Liver (tissue), 9 donors: ENCODE measurements around the gene ERC2. TPM values are rescaled to one million over a fixed set of nuclear protein-coding genes. Genes with fewer than 3 reads are reported as not detected.

Experiments
- DNase-seq: peaks from one replicate; pipeline ENCODE4 v3.0.0-alpha.2; 2017; ENCODE audit warnings: low spot score
- H3K27ac ChIP-seq, 2 donors: one replicate each; pipeline ENCODE4 v1.7.0; 2013; ENCODE audit warnings: inconsistent platforms in 2 of 2, low read length in 2 of 2, control low read depth in 1 of 2, low read depth in 1 of 2, mild to moderate bottlenecking in 1 of 2
- H3K27me3 ChIP-seq, 4 donors: one replicate each; pipeline versions ENCODE4 v1.6.1 to v1.7.0; 2013; ENCODE audit warnings: low read length in 3 of 4, inconsistent platforms in 1 of 4, mild to moderate bottlenecking in 1 of 4, moderate library complexity in 1 of 4; ENCODE audit not compliant: control insufficient read depth in 4 of 4, insufficient read depth in 4 of 4
- H3K36me3 ChIP-seq, 4 donors: one replicate each; pipeline versions ENCODE4 v1.6.1 to v1.7.0; 2013; ENCODE audit warnings: low read length in 3 of 4, mild to moderate bottlenecking in 3 of 4, low read depth in 1 of 4, moderate library complexity in 1 of 4; ENCODE audit not compliant: control insufficient read depth in 4 of 4, insufficient read depth in 3 of 4
- H3K4me1 ChIP-seq, 4 donors: one replicate each; pipeline versions ENCODE4 v1.6.1 to v1.7.0; 2013; ENCODE audit warnings: low read length in 3 of 4, mild to moderate bottlenecking in 3 of 4, moderate library complexity in 1 of 4; ENCODE audit not compliant: control insufficient read depth in 4 of 4, insufficient read depth in 4 of 4
- H3K4me3 ChIP-seq, 3 donors: one replicate each; pipeline versions ENCODE4 v1.6.1 to v1.7.0; 2013; ENCODE audit warnings: low read length in 3 of 3, control low read depth in 1 of 3, low read depth in 1 of 3, mild to moderate bottlenecking in 1 of 3
- H3K9ac ChIP-seq, 2 donors: one replicate each; pipeline ENCODE4 v1.7.0; 2013; ENCODE audit warnings: low read length in 2 of 2, mild to moderate bottlenecking in 2 of 2, moderate library complexity in 2 of 2, control low read depth in 1 of 2, low read depth in 1 of 2
- H3K9me3 ChIP-seq, 4 donors: one replicate each; pipeline versions ENCODE4 v1.6.1 to v1.7.0; 2013; ENCODE audit warnings: low read length in 3 of 4; ENCODE audit not compliant: control insufficient read depth in 4 of 4
- EGR1 ChIP-seq, 2 donors: IDR thresholded peaks; 2 replicates each; pipeline ENCODE4 v1.6.1; 2016 to 2018; ENCODE audit warnings: antibody characterized with exemption in 2 of 2, low read depth in 2 of 2
- FOXA2 ChIP-seq: IDR thresholded peaks from 2 replicates; pipeline ENCODE4 v1.6.1; 2016; ENCODE audit warnings: antibody characterized with exemption
- HNF4A ChIP-seq, 2 donors: conservative IDR thresholded peaks; 2 replicates each; pipeline ENCODE4 v1.6.1; 2016; ENCODE audit warnings: antibody characterized with exemption in 2 of 2, mild to moderate bottlenecking in 2 of 2
- HNF4G ChIP-seq: IDR thresholded peaks from 2 replicates; pipeline ENCODE4 v1.6.1; 2016; ENCODE audit warnings: antibody characterized with exemption
- NR2F2 ChIP-seq: IDR thresholded peaks from 2 replicates; pipeline ENCODE4 v1.6.1; 2016; ENCODE audit warnings: antibody characterized with exemption
- RAD21 ChIP-seq, 2 donors: IDR thresholded peaks; 2 replicates each; pipeline ENCODE4 v1.6.1; 2016; ENCODE audit warnings: antibody characterized with exemption in 2 of 2, mild to moderate bottlenecking in 2 of 2
- SP1 ChIP-seq: IDR thresholded peaks from 2 replicates; pipeline ENCODE4 v1.6.1; 2018; ENCODE audit warnings: antibody characterized with exemption, mild to moderate bottlenecking
- TAF1 ChIP-seq: conservative IDR thresholded peaks from 2 replicates; pipeline ENCODE4 v1.6.1; 2016; ENCODE audit warnings: antibody characterized with exemption, mild to moderate bottlenecking
- YY1 ChIP-seq: IDR thresholded peaks from 2 replicates; pipeline ENCODE4 v1.6.1; 2016; ENCODE audit warnings: antibody characterized with exemption, mild to moderate bottlenecking
- WGBS: extraction: QIAGEN DNeasy Blood & Tissue Kit; methylation state at CpG from one replicate; pipeline ENCODE4 v1.1.7; 2013; 5-methylcytosine and 5-hydroxymethylcytosine counted together
- polyA plus RNA-seq, 2 donors: library from polyadenylated mRNA; stranded (reverse) in 1 of 2; unstranded in 1 of 2; fragments of 200-250 nt in 1 of 2; fragments of >200 nt in 1 of 2; fragmentation: Nextera tagmentation in 1 of 2; extraction: Ambion mirVana in 1 of 2; gene quantifications; one replicate each; pipeline versions ENCODE4 v1.2.1 to v1.2.3, GENCODE V29; 2013 to 2015
- total RNA-seq, 2 donors: library from RNA; depleted of rRNA; stranded (reverse); fragments of >200 nt; gene quantifications; one replicate each; pipeline ENCODE4 v1.2.3, GENCODE V29; 2014
- TF ChIP-seq, protein P1 (sequence below): IDR thresholded peaks from 2 replicates; pipeline ENCODE4 v1.6.1; 2016; ENCODE audit warnings: antibody characterized with exemption
- TF ChIP-seq, protein P2 (sequence below): IDR thresholded peaks from 2 replicates; pipeline ENCODE4 v1.6.1; 2016; ENCODE audit warnings: antibody characterized with exemption
- TF ChIP-seq, protein P3 (sequence below): fragments of 150-350 bp; IDR thresholded peaks from 2 replicates; pipeline ENCODE4 v1.5.1; 2017; ENCODE audit warnings: improper control_type of control experiment, low read depth, low read length; ENCODE audit not compliant: missing input control
- TF ChIP-seq, protein P4 (sequence below): IDR thresholded peaks from 2 replicates; pipeline ENCODE4 v1.6.1; 2016; ENCODE audit warnings: antibody characterized with exemption
- TF ChIP-seq, protein P5 (sequence below): IDR thresholded peaks from 2 replicates; pipeline ENCODE4 v1.6.1; 2016; ENCODE audit warnings: antibody characterized with exemption, mild to moderate bottlenecking
- donor health status: healthy.
- donor health status: healthy.
- donor health status: healthy.
- donor health status: healthy.
- donor health status: healthy.

Gene ERC2
- total and polyA plus RNA-seq, 4 donors, result 0.14 to 0.25 TPM; not detected in 2

DNA sequence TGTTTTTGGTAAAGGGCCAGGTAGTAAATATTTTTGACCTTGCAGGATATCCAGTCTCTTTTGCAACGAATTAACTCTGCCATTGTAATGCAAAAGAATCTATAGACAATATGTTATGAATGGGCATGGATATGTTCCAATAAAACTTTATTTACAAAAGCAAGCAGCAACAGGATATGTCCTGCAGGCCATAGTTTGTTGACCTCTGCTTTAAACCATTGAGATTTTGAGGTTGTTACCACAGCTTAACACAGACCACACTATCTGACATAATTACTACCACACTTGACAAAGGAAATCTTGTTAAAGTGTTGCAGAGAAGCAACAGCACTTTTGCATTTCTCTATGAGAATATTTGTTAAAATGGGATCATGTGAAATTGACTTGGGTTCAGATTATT lies 349.3 kb downstream of the ERC2 start (continued):
- TF ChIP-seq, protein P1, sequence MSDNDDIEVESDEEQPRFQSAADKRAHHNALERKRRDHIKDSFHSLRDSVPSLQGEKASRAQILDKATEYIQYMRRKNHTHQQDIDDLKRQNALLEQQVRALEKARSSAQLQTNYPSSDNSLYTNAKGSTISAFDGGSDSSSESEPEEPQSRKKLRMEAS, result no peak
- no peak for TF ChIP-seq TAF1

DNA sequence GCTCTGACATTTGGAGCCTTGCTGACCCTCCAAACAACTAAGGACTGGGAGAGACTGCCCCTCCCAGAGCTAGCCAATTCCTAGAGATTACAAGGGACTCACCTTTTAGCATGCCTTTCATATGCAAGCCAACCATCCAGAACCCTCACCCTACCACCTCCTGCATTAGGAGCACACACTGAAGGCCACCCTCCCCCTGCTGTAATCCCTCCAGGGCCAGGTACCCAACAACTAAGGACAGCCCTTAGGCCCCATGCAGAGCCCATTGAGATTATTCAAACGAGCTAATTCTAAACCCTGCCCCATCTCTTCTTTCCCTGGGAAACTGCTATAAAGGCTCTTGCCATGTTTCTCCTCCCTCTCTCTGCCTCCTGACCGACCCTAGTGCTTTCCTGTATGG lies 352.6 kb downstream of the ERC2 start:
- no peaks in the 10 kb centered on the region for H3K4me1 ChIP-seq
- peaks cover 2 to 15% (median 5%) of the 10 kb centered on the region in 4 donors for H3K9me3 ChIP-seq
- no peak overlapping the region for H3K9ac ChIP-seq
- H3K27ac ChIP-seq, result no peak overlapping the region
- TF ChIP-seq TAF1 (no peak), HNF4A (conservative IDR thresholded peaks at IDR 0.05) (no peak), NR2F2 (no peak), RAD21 (IDR thresholded peaks at IDR 0.05) (no peak), HNF4G (no peak), SP1 (no peak), EGR1 (IDR thresholded peaks at IDR 0.05; ENCODE audit: low read depth in 2 of 2) (no peak), FOXA2 (no peak), YY1 (no peak)
- TF ChIP-seq, protein P2, sequence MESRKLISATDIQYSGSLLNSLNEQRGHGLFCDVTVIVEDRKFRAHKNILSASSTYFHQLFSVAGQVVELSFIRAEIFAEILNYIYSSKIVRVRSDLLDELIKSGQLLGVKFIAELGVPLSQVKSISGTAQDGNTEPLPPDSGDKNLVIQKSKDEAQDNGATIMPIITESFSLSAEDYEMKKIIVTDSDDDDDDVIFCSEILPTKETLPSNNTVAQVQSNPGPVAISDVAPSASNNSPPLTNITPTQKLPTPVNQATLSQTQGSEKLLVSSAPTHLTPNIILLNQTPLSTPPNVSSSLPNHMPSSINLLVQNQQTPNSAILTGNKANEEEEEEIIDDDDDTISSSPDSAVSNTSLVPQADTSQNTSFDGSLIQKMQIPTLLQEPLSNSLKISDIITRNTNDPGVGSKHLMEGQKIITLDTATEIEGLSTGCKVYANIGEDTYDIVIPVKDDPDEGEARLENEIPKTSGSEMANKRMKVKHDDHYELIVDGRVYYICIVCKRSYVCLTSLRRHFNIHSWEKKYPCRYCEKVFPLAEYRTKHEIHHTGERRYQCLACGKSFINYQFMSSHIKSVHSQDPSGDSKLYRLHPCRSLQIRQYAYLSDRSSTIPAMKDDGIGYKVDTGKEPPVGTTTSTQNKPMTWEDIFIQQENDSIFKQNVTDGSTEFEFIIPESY, result no peak
- TF ChIP-seq, protein P3, sequence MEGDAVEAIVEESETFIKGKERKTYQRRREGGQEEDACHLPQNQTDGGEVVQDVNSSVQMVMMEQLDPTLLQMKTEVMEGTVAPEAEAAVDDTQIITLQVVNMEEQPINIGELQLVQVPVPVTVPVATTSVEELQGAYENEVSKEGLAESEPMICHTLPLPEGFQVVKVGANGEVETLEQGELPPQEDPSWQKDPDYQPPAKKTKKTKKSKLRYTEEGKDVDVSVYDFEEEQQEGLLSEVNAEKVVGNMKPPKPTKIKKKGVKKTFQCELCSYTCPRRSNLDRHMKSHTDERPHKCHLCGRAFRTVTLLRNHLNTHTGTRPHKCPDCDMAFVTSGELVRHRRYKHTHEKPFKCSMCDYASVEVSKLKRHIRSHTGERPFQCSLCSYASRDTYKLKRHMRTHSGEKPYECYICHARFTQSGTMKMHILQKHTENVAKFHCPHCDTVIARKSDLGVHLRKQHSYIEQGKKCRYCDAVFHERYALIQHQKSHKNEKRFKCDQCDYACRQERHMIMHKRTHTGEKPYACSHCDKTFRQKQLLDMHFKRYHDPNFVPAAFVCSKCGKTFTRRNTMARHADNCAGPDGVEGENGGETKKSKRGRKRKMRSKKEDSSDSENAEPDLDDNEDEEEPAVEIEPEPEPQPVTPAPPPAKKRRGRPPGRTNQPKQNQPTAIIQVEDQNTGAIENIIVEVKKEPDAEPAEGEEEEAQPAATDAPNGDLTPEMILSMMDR, result no peak
- TF ChIP-seq, protein P1, result no peak
- TF ChIP-seq, protein P4, sequence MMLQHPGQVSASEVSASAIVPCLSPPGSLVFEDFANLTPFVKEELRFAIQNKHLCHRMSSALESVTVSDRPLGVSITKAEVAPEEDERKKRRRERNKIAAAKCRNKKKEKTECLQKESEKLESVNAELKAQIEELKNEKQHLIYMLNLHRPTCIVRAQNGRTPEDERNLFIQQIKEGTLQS, result no peak
- TF ChIP-seq, protein P5, sequence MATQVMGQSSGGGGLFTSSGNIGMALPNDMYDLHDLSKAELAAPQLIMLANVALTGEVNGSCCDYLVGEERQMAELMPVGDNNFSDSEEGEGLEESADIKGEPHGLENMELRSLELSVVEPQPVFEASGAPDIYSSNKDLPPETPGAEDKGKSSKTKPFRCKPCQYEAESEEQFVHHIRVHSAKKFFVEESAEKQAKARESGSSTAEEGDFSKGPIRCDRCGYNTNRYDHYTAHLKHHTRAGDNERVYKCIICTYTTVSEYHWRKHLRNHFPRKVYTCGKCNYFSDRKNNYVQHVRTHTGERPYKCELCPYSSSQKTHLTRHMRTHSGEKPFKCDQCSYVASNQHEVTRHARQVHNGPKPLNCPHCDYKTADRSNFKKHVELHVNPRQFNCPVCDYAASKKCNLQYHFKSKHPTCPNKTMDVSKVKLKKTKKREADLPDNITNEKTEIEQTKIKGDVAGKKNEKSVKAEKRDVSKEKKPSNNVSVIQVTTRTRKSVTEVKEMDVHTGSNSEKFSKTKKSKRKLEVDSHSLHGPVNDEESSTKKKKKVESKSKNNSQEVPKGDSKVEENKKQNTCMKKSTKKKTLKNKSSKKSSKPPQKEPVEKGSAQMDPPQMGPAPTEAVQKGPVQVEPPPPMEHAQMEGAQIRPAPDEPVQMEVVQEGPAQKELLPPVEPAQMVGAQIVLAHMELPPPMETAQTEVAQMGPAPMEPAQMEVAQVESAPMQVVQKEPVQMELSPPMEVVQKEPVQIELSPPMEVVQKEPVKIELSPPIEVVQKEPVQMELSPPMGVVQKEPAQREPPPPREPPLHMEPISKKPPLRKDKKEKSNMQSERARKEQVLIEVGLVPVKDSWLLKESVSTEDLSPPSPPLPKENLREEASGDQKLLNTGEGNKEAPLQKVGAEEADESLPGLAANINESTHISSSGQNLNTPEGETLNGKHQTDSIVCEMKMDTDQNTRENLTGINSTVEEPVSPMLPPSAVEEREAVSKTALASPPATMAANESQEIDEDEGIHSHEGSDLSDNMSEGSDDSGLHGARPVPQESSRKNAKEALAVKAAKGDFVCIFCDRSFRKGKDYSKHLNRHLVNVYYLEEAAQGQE, result no peak
- H3K27me3 ChIP-seq, result peaks cover 0 to 4% (median 0%) of the 10 kb centered on the region in 4 donors
- peak overlapping the region in 1 of 3 donors; percentile 13 for H3K4me3 ChIP-seq
- DNase-seq, result no peak
- H3K36me3 ChIP-seq, result no peaks in the 10 kb centered on the region
- 33% methylated on average over 2 of the region's 2 CpGs for WGBS
